Astrocyte (in vitro differentiated cells and primary cell): ENCODE measurements around the gene PDYN. TPM values are rescaled to one million over a fixed set of nuclear protein-coding genes. Genes with fewer than 3 reads are reported as not detected.

Experiments used
- DNase-seq: peaks from one replicate; pipeline ENCODE4 v3.0.0-alpha.2; 2010; ENCODE audit warnings: low read depth
- FAIRE-seq: peaks from 2 replicates; lab custom pipeline; 2011; peaks lifted over from hg19 to GRCh38; lab: Jason Lieb, UNC
- H2AFZ ChIP-seq: 2 replicates; pipeline ENCODE4 v1.6.0; 2012; ENCODE audit warnings: low read depth, low read length, inconsistent platforms
- H3K27ac ChIP-seq: 2 replicates; pipeline ENCODE4 v1.5.1; 2011; ENCODE audit warnings: low read depth, low read length, inconsistent platforms
- H3K27me3 ChIP-seq: 2 replicates; pipeline ENCODE4 v1.6.0; 2011; ENCODE audit warnings: low read length, inconsistent platforms; ENCODE audit not compliant: insufficient read depth
- H3K36me3 ChIP-seq: 2 replicates; pipeline ENCODE4 v1.5.1; 2011; ENCODE audit warnings: low read length, inconsistent platforms; ENCODE audit not compliant: insufficient read depth
- H3K4me1 ChIP-seq: 2 replicates; pipeline ENCODE4 v1.5.1; 2011; ENCODE audit warnings: low read length, inconsistent platforms; ENCODE audit not compliant: insufficient read depth
- H3K4me2 ChIP-seq: 2 replicates; pipeline ENCODE4 v1.6.0; 2012; ENCODE audit warnings: low read length, inconsistent platforms
- H3K4me3 ChIP-seq: 2 replicates; pipeline ENCODE4 v1.5.1; 2011; ENCODE audit warnings: low read depth, mild to moderate bottlenecking, low read length, inconsistent platforms; ENCODE audit not compliant: insufficient read depth
- H3K79me2 ChIP-seq: 2 replicates; pipeline ENCODE4 v1.6.0; 2012; ENCODE audit warnings: mild to moderate bottlenecking, low read length, inconsistent platforms; ENCODE audit not compliant: insufficient read depth
- H3K9ac ChIP-seq: 2 replicates; pipeline ENCODE4 v1.6.0; 2012; ENCODE audit warnings: mild to moderate bottlenecking, low read length, inconsistent platforms
- H3K9me3 ChIP-seq: 2 replicates; pipeline ENCODE4 v1.5.1; 2012; ENCODE audit warnings: low read depth, mild to moderate bottlenecking, low read length, inconsistent platforms; ENCODE audit not compliant: insufficient read depth
- H4K20me1 ChIP-seq: 2 replicates; pipeline ENCODE4 v1.6.0; 2012; ENCODE audit warnings: low read length, inconsistent platforms; ENCODE audit not compliant: insufficient read depth
- H3K27ac Mint-ChIP-seq: one replicate; pipeline ENCODE4 v1.8.0; 2021; ENCODE audit warnings: mild to moderate bottlenecking, mixed read lengths; ENCODE audit not compliant: unreplicated experiment
- H3K27me3 Mint-ChIP-seq: one replicate; pipeline ENCODE4 v1.8.0; 2021; ENCODE audit warnings: low read depth, mixed read lengths; ENCODE audit not compliant: unreplicated experiment
- H3K36me3 Mint-ChIP-seq: one replicate; pipeline ENCODE4 v1.8.0; 2021; ENCODE audit warnings: low read depth, mixed read lengths; ENCODE audit not compliant: unreplicated experiment
- H3K4me1 Mint-ChIP-seq: one replicate; pipeline ENCODE4 v1.8.0; 2021; ENCODE audit warnings: low read depth, mixed read lengths; ENCODE audit not compliant: unreplicated experiment
- H3K4me3 Mint-ChIP-seq: one replicate; pipeline ENCODE4 v1.8.0; 2021; ENCODE audit warnings: mild to moderate bottlenecking, moderate library complexity, mixed read lengths; ENCODE audit not compliant: unreplicated experiment
- H3K9me3 Mint-ChIP-seq: one replicate; pipeline ENCODE4 v1.8.0; 2021; ENCODE audit warnings: mild to moderate bottlenecking, mixed read lengths; ENCODE audit not compliant: unreplicated experiment
- EZH2 ChIP-seq: IDR thresholded peaks from 2 replicates; pipeline ENCODE4 v1.6.1; 2012; ENCODE audit warnings: mild to moderate bottlenecking, low read length, inconsistent platforms; ENCODE audit not compliant: insufficient read depth
- total RNA-seq: library from RNA; stranded (reverse); gene quantifications from 2 replicates; pipeline ENCODE4 v1.2.1, GENCODE V29; 2021
- TF ChIP-seq, protein P1 (sequence below): IDR thresholded peaks from 2 replicates; pipeline ENCODE4 v1.5.1; 2011; ENCODE audit warnings: low read depth, mild to moderate bottlenecking, inconsistent platforms, low read length, moderate library complexity; ENCODE audit not compliant: insufficient read depth

The PDYN gene
- total RNA-seq, 1 donor from 2014 or later: not detected

DNA sequence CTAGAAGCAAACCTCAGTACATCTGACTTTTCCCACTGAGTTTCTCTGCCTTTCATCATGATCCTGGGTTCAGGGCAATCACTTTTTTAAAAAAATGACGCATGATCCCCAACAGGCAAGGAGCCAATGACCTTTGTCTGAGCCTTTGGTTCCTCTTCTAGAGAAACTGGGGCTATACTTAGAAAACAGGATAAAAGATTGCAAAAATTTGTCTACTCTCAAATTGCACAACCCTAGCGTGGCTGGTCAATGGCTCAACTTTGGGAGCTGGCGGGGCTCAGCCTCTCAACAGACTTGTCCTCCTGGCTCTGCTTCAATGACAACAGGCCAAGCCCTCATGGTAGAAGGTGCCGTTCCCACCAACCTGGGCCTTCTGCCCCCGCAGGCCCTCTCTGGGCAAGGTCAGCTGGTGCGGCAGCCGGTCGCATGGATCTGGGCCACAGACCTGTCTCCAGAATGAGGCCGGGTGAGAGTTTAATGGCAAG, 48.7 kb downstream of the PDYN start:
- H3K36me3 ChIP-seq: no peaks in the 10 kb centered on the region
- Mint-ChIP-seq H3K27ac (no peak overlapping the region), H3K4me3 (no peak overlapping the region), H3K9me3 (no peaks in the 10 kb centered on the region), H3K36me3 (no peaks in the 10 kb centered on the region), H3K4me1 (peaks cover 7% of the 10 kb centered on the region), H3K27me3 (peaks cover 48% of the 10 kb centered on the region)
- H2AFZ ChIP-seq: no peak overlapping the region
- DNase-seq: no peak
- peaks cover 4% of the 10 kb centered on the region for H3K4me1 ChIP-seq
- no peaks in the 10 kb centered on the region for H3K9me3 ChIP-seq
- TF ChIP-seq, protein P1, sequence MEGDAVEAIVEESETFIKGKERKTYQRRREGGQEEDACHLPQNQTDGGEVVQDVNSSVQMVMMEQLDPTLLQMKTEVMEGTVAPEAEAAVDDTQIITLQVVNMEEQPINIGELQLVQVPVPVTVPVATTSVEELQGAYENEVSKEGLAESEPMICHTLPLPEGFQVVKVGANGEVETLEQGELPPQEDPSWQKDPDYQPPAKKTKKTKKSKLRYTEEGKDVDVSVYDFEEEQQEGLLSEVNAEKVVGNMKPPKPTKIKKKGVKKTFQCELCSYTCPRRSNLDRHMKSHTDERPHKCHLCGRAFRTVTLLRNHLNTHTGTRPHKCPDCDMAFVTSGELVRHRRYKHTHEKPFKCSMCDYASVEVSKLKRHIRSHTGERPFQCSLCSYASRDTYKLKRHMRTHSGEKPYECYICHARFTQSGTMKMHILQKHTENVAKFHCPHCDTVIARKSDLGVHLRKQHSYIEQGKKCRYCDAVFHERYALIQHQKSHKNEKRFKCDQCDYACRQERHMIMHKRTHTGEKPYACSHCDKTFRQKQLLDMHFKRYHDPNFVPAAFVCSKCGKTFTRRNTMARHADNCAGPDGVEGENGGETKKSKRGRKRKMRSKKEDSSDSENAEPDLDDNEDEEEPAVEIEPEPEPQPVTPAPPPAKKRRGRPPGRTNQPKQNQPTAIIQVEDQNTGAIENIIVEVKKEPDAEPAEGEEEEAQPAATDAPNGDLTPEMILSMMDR: no peak
- TF ChIP-seq EZH2: no peak
- no peak for FAIRE-seq
- H3K79me2 ChIP-seq: no peaks in the 10 kb centered on the region
- no peaks in the 10 kb centered on the region for H4K20me1 ChIP-seq
- H3K4me3 ChIP-seq: no peak overlapping the region
- H3K4me2 ChIP-seq: no peak overlapping the region
- H3K9ac ChIP-seq: no peak overlapping the region
- no peak overlapping the region for H3K27ac ChIP-seq
- peaks cover 57% of the 10 kb centered on the region for H3K27me3 ChIP-seq

DNA sequence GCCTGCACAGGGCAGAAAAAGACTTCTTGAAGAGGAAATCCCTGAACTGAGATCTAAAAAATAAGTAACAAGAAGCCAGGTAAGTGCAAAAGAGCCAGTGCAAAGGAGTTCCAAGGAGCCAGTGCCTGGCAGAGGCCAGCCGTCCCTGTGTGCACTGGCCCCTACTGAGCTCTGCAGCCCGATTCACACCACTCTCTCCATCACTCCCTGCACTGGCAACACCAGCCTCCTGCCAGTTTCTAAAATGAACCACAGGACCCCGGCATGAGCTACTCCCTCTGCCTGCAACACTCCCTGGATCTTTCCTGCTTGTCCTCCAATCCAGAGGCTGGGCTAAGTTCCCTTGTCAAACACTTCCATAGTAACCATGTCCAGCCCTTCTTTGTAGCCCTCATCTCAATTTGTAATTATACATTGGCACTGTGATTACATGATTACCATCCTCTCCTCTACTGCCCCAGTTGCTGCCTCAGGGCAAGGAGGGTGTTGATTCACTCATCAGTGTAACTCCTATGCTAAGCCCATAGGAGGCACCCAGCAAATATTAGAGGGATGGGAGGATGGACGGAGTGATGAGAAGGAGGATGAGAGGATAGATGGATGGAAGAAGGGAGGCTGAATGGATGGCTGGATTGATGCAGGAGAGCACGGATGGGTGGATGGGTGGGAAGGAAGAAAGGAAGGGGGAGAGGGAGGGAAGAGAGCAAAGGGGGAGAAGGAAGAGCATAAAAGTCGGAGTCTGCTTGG, 49.3 kb downstream of the PDYN start:
- no peaks in the 10 kb centered on the region for H3K36me3 ChIP-seq
- no peaks in the 10 kb centered on the region for H3K9me3 Mint-ChIP-seq
- no peak overlapping the region for H3K4me3 Mint-ChIP-seq
- no peak overlapping the region for H3K9ac ChIP-seq
- peaks cover 44% of the 10 kb centered on the region for H3K27me3 Mint-ChIP-seq
- H3K4me3 ChIP-seq: no peak overlapping the region
- H3K27ac Mint-ChIP-seq: no peak overlapping the region
- peaks cover 7% of the 10 kb centered on the region for H3K4me1 Mint-ChIP-seq
- no peaks in the 10 kb centered on the region for H4K20me1 ChIP-seq
- peaks cover 51% of the 10 kb centered on the region for H3K27me3 ChIP-seq
- no peaks in the 10 kb centered on the region for H3K9me3 ChIP-seq
- TF ChIP-seq, protein P1: no peak
- TF ChIP-seq EZH2: no peak
- no peak overlapping the region for H3K4me2 ChIP-seq
- no peak overlapping the region for H3K27ac ChIP-seq
- no peak overlapping the region for H2AFZ ChIP-seq
- DNase-seq: no peak
- no peaks in the 10 kb centered on the region for H3K79me2 ChIP-seq
- no peaks in the 10 kb centered on the region for H3K36me3 Mint-ChIP-seq
- peaks cover 4% of the 10 kb centered on the region for H3K4me1 ChIP-seq
- no peak for FAIRE-seq
